Osteoblast (primary cell): ENCODE measurements around the gene SMCHD1. TPM values are rescaled to one million over a fixed set of nuclear protein-coding genes. Genes with fewer than 3 reads are reported as not detected.

Source experiments
- DNase-seq: peaks from one replicate; pipeline ENCODE4 v3.0.0; 2011; ENCODE audit warnings: low spot score, mixed read lengths; ENCODE audit not compliant: insufficient read length; ENCODE audit errors: missing footprints
- H2AFZ ChIP-seq: 2 replicates; pipeline ENCODE4 v1.6.0; 2011; ENCODE audit warnings: mild to moderate bottlenecking, low read length
- H3K27ac ChIP-seq: 2 replicates; pipeline ENCODE4 v1.5.1; 2011; ENCODE audit warnings: mild to moderate bottlenecking, low read depth, low read length, moderate library complexity
- H3K27me3 ChIP-seq: 2 replicates; pipeline ENCODE4 v1.6.0; 2012; ENCODE audit warnings: mild to moderate bottlenecking, control low read depth, inconsistent platforms, low read length, moderate library complexity; ENCODE audit not compliant: insufficient read depth
- H3K36me3 ChIP-seq: 2 replicates; pipeline ENCODE4 v1.5.1; 2011; ENCODE audit warnings: mild to moderate bottlenecking, low read length, control low read depth, moderate library complexity; ENCODE audit not compliant: insufficient read depth
- H3K4me1 ChIP-seq: 2 replicates; pipeline ENCODE4 v1.5.1; 2011; ENCODE audit warnings: mild to moderate bottlenecking, low read length, control low read depth, moderate library complexity; ENCODE audit not compliant: insufficient read depth
- H3K4me2 ChIP-seq: 2 replicates; pipeline ENCODE4 v1.6.0; 2011; ENCODE audit warnings: mild to moderate bottlenecking, low read length; ENCODE audit not compliant: insufficient read depth
- H3K4me3 ChIP-seq: fragments of 200-600 bp; sonication (generic); 3 replicates; pipeline ENCODE4 v1.5.1; 2012; ENCODE audit warnings: mild to moderate bottlenecking, low read length, inconsistent platforms; ENCODE audit not compliant: insufficient read depth
- H3K79me2 ChIP-seq: 2 replicates; pipeline ENCODE4 v1.6.0; 2012; ENCODE audit warnings: mild to moderate bottlenecking, low read length, control low read depth, inconsistent platforms; ENCODE audit not compliant: insufficient read depth
- H3K9me3 ChIP-seq: 2 replicates; pipeline ENCODE4 v1.5.1; 2011; ENCODE audit warnings: low read depth, low read length, control low read depth
- H4K20me1 ChIP-seq: 2 replicates; pipeline ENCODE4 v1.6.0; 2012; ENCODE audit warnings: mild to moderate bottlenecking, low read length, control low read depth; ENCODE audit not compliant: insufficient read depth
- small RNA-seq: library from RNA; depleted of rRNA; stranded (forward); fragments of <200 nt; gene quantifications from one replicate; pipeline ENCODE3, GENCODE V24; 2012
- total RNA-seq: library from RNA; depleted of rRNA; stranded (reverse); fragments of >200 nt; gene quantifications from 2 replicates; pipeline ENCODE4 v1.2.3, GENCODE V29; 2012
- TF ChIP-seq, protein P1 (sequence below): IDR thresholded peaks from 2 replicates; pipeline ENCODE4 v1.5.1; 2011; ENCODE audit warnings: mild to moderate bottlenecking, low read depth, low read length, moderate library complexity; ENCODE audit errors: extremely low read depth

Gene SMCHD1
- total RNA-seq, 1 donor: 53.6 TPM

- H3K9me3 ChIP-seq: no peaks in the 10 kb centered on the region
- peaks cover 15% of the 10 kb centered on the region for H3K4me1 ChIP-seq
- no peak overlapping the region for H3K4me3 ChIP-seq
- H3K27me3 ChIP-seq: peaks cover 27% of the 10 kb centered on the region
- H4K20me1 ChIP-seq: no peaks in the 10 kb centered on the region
- no peaks in the 10 kb centered on the region for H3K79me2 ChIP-seq
- H2AFZ ChIP-seq: no peak overlapping the region
- no peaks in the 10 kb centered on the region for H3K36me3 ChIP-seq
- H3K27ac ChIP-seq: no peak overlapping the region
- DNase-seq: no peak
- TF ChIP-seq, protein P1, sequence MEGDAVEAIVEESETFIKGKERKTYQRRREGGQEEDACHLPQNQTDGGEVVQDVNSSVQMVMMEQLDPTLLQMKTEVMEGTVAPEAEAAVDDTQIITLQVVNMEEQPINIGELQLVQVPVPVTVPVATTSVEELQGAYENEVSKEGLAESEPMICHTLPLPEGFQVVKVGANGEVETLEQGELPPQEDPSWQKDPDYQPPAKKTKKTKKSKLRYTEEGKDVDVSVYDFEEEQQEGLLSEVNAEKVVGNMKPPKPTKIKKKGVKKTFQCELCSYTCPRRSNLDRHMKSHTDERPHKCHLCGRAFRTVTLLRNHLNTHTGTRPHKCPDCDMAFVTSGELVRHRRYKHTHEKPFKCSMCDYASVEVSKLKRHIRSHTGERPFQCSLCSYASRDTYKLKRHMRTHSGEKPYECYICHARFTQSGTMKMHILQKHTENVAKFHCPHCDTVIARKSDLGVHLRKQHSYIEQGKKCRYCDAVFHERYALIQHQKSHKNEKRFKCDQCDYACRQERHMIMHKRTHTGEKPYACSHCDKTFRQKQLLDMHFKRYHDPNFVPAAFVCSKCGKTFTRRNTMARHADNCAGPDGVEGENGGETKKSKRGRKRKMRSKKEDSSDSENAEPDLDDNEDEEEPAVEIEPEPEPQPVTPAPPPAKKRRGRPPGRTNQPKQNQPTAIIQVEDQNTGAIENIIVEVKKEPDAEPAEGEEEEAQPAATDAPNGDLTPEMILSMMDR: no peak
- no peak overlapping the region for H3K4me2 ChIP-seq
Observed at GRCh38 chr18:2853926-2854664, 198.6 kb downstream of the SMCHD1 start.

Small RNA genes lying within 50 kb of the gene (small RNA-seq; reads per million reads assigned to genes)
- gene RF00019 (not detected), gene RNU6-340P (not detected)

Other genes starting within 250 kb of the SMCHD1 start
- 8.8 and 10.5 TPM in 2 replicates for gene METTL4, start 84.2 kb upstream of the SMCHD1 start, total RNA-seq
- 2.2 and 3.5 TPM in 2 replicates for gene NDC80, start 84.2 kb upstream of the SMCHD1 start, total RNA-seq
- 4.3 and 5.0 TPM in 2 replicates for gene EMILIN2, start 191.3 kb downstream of the SMCHD1 start, total RNA-seq